ENCODE results near the gene CHP1. TPM values are rescaled to one million over a fixed set of nuclear protein-coding genes. Genes with fewer than 3 reads are reported as not detected.
A peak's percentile ranks its signal among the peaks of the same experiment; 100 is the strongest.
"Not testable (repeated sequence)": the region's sequence is repeated elsewhere in the genome, so short reads cannot be mapped to it uniquely, and the experiment has no call there.

CHP1 gene
- total RNA-seq, 1 donor from 2014 or later: 175 TPM

DNA sequence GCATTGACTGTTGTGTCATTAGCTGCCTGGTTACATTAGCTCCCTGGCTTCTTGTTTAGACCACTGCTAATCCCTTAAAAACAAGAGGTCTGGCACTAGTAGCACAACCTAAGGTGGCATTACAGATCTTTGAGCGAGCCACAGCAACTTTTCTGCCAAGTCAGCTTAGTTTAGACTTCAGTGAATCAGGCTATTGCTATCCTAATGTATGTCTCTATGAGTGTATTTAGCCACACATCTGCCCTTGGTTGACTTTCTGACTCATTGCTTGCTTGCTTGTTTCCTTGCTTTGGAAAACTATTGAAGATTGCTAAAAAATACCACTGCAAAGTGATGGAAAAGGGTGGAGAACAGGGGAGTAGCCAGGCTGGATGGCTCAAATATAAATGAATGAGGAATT is 50.2 kb downstream of the CHP1 start:
- TF ChIP-seq, protein P1, sequence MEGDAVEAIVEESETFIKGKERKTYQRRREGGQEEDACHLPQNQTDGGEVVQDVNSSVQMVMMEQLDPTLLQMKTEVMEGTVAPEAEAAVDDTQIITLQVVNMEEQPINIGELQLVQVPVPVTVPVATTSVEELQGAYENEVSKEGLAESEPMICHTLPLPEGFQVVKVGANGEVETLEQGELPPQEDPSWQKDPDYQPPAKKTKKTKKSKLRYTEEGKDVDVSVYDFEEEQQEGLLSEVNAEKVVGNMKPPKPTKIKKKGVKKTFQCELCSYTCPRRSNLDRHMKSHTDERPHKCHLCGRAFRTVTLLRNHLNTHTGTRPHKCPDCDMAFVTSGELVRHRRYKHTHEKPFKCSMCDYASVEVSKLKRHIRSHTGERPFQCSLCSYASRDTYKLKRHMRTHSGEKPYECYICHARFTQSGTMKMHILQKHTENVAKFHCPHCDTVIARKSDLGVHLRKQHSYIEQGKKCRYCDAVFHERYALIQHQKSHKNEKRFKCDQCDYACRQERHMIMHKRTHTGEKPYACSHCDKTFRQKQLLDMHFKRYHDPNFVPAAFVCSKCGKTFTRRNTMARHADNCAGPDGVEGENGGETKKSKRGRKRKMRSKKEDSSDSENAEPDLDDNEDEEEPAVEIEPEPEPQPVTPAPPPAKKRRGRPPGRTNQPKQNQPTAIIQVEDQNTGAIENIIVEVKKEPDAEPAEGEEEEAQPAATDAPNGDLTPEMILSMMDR (IDR thresholded peaks at IDR 0.05): no peak
- Histone ChIP-seq H3K27me3 (no peaks in the 10 kb centered on the region), H3K4me3 (no peak overlapping the region), H3K27ac (no peak overlapping the region), H3K36me3 (peaks cover 42% of the 10 kb centered on the region), H3K4me1 (peaks cover 14% of the 10 kb centered on the region), H3K9me3 (no peaks in the 10 kb centered on the region)
- ATAC-seq (no peak), DNase-seq (no peak)
- intact Hi-C loops (cut with DNase I): no loop called here

GRCh38 chr15:41282436-41282835 is 51.4 kb downstream of the CHP1 start:
- ATAC-seq; intact Hi-C loops (cut with DNase I); DNase-seq; H3K4me3 ChIP-seq; H3K27me3 ChIP-seq; H3K9me3 ChIP-seq; H3K27ac ChIP-seq: not testable (repeated sequence)
- peaks cover 43% of the 10 kb centered on the region for H3K36me3 ChIP-seq
- peaks cover 26% of the 10 kb centered on the region for H3K4me1 ChIP-seq

- peak overlapping the region; percentile 95 for H3K27ac ChIP-seq
- DNase-seq; H3K9me3 ChIP-seq; H3K27me3 ChIP-seq; intact Hi-C loops (cut with DNase I); ATAC-seq: not testable (repeated sequence)
- H3K4me3 ChIP-seq: peak overlapping the region; percentile 98
- peaks cover 26% of the 10 kb centered on the region for H3K4me1 ChIP-seq
- H3K36me3 ChIP-seq: peaks cover 50% of the 10 kb centered on the region
Observed at GRCh38 chr15:41282980-41283652, 52.0 kb downstream of the CHP1 start.

DNA sequence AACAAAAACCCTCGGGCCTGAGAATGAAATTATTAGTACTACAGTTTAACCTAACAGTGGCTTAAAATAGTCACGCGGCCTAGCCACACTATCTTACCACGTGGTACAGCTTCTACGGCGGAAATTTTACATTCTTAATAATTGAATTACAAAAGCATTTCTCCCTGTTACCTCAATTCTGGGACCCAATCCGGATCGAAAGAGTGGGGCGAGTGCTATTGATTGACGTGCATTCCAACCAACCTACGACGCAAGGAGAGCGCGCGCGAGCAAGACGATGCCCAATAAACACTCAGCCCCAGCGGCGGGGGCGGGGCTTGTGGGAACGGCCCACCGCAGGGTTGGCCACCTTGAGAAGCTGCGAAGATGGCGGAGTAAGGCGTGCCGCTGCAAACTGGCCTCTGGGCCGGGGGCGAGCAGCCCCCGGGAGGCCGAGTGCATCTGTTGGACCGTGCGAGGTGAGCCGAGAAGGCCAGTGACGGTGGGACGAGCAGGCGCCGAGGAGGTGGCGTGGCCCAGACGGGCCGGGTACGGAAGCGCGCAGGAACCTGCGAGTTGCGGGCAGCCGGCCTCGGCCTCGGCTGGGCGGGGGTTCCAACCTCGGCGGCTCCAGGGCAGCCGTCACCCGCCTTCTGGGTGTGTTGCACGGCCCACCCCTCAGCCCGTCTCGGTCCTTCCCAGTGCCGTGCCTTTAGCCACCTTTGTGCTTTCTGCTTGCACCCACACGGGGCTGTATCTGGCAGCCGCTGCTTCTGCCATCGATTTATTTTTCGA is 52.8 kb downstream of the CHP1 start:
- peaks cover 31% of the 10 kb centered on the region for H3K4me1 ChIP-seq
- ATAC-seq (peak; percentile 100), DNase-seq (peak; percentile 99)
- intact Hi-C loops (cut with DNase I): no loop called here
- H3K27ac ChIP-seq: peak overlapping the region; percentile 95
- peak overlapping the region; percentile 98 for H3K4me3 ChIP-seq
- H3K27me3 ChIP-seq: no peaks in the 10 kb centered on the region
- no peaks in the 10 kb centered on the region for H3K9me3 ChIP-seq
- TF ChIP-seq, protein P1 (IDR thresholded peaks at IDR 0.05): no peak
- H3K36me3 ChIP-seq: peaks cover 52% of the 10 kb centered on the region

DNA sequence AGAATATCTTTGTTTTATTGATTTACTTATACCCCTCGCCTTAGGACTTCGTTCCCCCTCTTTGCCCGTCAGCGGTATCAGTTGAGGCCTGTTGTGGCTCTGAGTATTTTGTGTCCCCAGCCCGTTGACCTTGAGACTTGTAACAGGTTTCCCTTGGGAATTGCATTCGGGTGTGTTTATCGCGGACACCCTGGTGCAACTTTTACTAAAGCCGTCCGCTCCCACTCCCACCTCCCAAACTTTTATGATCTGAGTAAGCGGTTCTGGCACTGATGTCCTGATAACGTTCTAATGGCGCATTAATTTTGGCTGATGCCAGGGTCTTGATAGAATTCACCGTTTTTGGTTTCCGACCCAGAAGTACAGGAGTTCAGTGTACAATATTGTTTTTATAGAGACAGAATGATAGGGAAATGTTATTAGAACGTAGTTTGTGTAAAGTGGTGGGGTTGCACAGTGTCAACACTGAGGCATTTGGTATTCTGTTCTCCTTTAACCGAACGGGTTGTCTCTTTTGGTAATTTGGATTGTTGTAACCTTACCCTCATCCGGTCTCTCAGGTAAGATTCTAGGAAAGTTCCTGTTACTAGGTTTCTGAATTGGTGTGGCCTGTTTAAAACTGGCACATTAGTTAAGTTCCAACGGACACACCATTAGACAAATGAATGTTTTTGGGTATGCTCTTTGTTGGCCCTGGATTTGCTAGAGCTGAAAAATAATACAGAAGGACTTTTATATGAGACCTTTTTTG is 53.5 kb downstream of the CHP1 start:
- intact Hi-C loops (cut with DNase I): no loop called here

GRCh38 chr15:41285285-41285684 is 54.2 kb downstream of the CHP1 start:
- TF ChIP-seq, protein P1 (IDR thresholded peaks at IDR 0.05): no peak
- intact Hi-C loops (cut with DNase I): no loop called here
- no peak for ATAC-seq

More for the DNA sequence above, 53.5 kb downstream of the CHP1 start:
- Histone ChIP-seq H3K27ac (peak overlapping the region; percentile 95), H3K9me3 (no peaks in the 10 kb centered on the region), H3K36me3 (peaks cover 50% of the 10 kb centered on the region), H3K4me3 (peak overlapping the region; percentile 98), H3K4me1 (peaks cover 31% of the 10 kb centered on the region), H3K27me3 (no peaks in the 10 kb centered on the region)
- ATAC-seq (no peak), DNase-seq (no peak)
- TF ChIP-seq, protein P1 (IDR thresholded peaks at IDR 0.05): no peak

More at GRCh38 chr15:41285285-41285684, 54.2 kb downstream of the CHP1 start:
- H3K4me3 ChIP-seq: peak overlapping the region; percentile 98
- no peak overlapping the region for H3K27ac ChIP-seq
- H3K36me3 ChIP-seq: peaks cover 48% of the 10 kb centered on the region
- peaks cover 34% of the 10 kb centered on the region for H3K4me1 ChIP-seq
- no peaks in the 10 kb centered on the region for H3K9me3 ChIP-seq
- H3K27me3 ChIP-seq: no peaks in the 10 kb centered on the region
- DNase-seq: no peak

All from upper lobe of right lung (tissue), 1 donor.